SHP77 treated with DMSO at 0.1 percent for 48 hours (cell line): ENCODE measurements around the gene TMEM120B.
"Not testable (repeated sequence)": the region's sequence is repeated elsewhere in the genome, so short reads cannot be mapped to it uniquely, and the experiment has no call there.

Experiments used
- DNase-seq: peaks from one replicate; lab custom pipeline; 2025; lab: John Stamatoyannopoulos, UW

The TMEM120B gene

DNA sequence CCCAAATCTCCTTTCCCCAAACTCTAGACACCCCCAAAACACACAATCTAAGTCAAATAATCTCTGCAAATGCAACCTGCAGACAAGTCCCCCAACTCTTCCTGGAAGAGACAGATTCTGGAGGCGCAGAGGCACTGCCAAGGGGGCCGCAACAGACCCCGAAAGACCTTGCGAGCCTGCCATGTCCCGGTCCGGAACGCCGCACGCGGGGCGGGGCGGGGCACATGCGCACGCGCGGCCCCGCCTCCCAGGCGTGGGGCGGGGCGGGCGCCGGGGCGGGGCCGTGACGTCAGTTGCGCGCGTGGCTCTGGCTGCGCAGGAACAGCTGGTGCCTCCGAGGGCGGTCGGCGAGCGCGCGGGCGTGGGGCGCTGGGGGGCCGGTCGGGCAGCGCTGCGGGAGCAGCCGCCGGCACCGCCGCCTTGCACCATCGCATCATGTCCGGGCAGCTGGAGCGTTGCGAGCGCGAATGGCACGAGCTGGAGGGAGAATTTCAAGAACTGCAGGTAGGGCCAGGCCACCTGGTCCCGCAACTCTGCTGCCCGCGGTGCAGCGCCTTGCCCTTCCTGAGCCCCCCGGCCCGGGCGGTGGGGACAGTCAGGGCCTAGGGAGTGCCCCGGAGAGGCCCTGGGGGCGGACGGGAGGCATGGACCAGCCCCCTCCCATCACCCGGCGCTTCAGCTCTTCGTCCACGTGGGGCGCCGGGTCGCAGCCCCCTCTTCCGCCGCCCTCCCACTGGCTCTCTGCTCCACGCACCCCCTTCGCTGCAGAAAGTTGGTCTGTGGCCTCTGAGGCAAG lies at the start of gene TMEM120B:
Gene TMEM120B, plus strand, starts transcription at position 292 of the 796 bp plus-strand sequence. Its CDS starts 144 bp downstream, at position 436.
- peak; percentile 28 for DNase-seq

DNA sequence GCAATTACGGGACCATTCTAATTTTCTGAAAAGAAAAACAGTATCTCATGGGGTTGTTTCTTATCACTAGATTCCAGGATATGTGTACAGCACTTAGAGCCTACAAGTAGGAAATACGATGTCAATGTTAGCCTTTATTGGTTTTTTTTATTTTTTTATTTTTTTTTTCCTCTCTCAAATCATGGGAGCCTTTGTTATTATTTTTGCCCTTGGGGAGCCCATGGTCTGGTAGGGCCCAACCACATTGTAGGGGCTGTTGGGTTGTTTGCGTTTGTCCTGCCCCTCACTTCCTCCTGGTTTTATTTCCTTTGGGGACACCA lies 49.0 kb upstream of the TMEM120B start:
- DNase-seq, result no peak

DNA sequence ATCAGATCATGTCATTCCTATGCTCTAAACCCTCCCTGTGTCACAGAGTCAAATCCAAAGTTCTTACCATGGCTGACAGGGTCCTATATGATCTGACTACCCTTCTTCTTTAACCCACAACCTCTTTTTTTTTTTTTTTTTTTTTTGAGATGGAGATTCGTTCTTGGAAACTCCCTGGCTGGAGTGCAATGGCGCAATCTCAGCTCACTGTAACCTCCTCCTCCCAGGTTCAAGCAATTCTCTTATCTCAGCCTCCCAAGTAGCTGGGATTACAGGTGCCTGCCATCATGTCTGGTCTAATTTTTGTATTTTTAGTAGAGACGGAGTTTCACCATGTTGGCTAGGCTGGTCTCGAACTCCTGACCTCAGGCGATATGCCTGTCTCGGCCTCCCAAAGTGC lies 45.7 kb upstream of the TMEM120B start:
- not testable (repeated sequence) for DNase-seq

DNA sequence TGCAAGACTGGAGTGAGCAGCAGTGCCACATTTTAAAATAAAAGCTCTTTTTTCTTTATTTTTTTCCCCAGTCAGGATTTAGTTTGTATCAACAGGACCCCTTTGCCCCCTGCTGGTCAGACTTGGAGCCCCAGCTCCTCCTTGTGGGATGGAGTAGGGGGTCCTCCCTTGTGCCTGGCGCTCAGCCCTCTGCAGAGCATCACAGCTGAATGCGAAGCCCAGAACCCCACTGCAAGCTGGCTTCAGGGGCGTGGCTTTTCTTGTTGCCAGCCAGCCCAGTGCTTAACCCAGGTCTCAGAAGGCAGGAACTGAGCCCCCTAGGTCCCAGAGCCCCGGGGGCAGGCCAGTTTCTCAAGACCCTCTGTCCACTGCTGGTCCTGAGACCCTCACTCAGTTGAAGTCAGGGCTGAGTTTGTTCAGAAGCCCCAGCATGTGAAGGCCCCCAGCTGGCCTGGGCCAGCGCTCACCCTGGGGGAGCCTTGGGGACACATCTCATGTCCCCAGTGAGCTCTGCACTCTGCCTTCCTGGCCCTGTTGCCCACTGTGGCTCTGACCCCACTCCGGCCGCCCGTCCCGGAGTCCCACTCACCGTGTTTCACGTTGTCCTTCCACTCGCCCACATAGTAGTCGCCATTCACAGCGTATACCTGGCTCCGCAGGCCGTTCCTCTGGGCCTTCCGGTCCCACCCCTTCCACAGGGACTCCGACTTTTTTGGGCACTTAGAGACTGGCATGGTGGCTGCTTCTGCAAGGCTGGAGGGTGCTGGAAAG lies 43.6 kb upstream of the TMEM120B start:
- no peak for DNase-seq

DNA sequence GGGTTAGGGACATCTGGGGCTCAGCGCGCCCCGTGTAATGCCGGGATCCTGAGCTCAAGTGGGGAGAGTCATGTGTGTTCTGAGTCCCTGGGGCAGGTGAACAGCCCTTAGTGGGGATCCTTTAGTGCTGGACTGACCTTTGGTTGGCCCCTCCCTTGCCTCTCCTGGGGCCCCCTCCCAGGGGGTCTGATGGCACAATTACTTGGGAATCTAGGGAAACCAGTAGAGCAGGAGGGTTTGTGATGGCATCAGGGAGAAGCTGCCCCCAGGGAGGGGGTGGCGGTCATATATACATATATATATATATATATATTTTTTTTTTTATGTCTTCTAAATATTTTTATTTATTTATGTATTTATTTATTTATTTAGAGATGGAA lies 43.0 kb upstream of the TMEM120B start, which contains the start of gene MORN3:
Gene MORN3, minus strand, starts transcription at position 134 of the 380 bp plus-strand sequence. CDS start 171 bp downstream, outside the sequence.
- DNase-seq, result no peak

DNA sequence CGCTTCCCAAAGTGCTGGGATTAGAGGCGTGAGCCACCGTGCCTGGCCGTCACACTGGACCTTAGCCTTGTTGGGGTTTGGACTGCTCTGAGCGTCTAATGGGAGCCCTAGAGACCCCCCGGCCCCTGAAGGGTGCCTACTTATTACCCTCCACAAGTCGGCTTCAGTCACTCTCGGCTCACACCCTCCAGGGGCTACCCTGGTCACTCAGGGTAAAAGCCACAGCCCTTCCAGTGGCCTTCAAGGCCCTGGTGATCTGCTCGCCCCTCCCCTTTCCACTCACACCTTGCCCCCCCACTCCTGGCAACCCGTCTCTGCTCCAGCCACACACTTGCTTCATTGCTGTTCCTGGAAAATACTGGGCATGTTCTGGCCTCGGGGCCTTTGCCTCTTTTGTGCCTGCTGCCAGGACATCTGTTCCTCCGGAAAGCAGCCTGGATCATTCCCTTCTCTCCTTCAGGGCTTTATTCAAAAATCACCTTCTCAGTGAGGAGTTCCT lies 39.5 kb upstream of the TMEM120B start:
- no peak for DNase-seq

DNA sequence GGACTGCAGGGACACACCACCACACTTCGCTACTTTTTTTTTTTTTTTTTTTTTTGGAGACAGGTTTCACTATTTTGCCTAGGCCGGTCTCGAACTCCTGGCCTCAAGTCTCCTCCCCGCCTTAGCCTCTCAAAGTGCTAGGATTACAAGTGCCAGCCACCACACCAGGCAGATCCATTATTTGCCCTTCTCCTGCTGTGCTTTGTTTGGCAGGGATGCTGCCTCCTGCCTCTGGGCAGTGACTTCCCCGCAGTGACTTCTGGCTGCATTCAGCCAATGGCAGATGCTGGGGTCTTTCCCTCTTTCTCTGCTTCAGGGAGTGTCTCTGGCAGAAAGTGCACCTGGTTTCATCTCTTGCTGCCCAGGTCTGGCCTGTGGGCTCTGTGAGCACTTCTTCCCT lies 36.4 kb upstream of the TMEM120B start:
- DNase-seq, result no peak

DNA sequence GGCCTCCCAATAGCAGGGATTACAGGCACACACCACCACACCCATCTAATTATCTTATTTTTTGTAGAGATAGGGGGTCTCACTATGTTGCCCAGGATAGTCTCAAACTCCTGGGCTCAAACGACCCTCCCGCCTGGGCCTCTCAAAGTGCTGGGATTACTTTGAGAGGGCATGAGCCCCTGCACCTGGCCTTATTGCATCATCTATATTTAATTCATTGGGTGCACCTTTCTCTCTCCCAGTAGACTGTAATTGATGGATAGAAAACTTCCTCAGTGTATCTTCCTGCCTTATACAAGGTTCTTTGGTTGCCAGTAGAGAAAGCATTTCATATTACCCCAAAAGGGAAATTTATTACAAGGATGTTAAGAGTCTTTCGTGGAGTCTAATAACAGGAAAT lies 34.2 kb upstream of the TMEM120B start:
- no peak for DNase-seq

DNA sequence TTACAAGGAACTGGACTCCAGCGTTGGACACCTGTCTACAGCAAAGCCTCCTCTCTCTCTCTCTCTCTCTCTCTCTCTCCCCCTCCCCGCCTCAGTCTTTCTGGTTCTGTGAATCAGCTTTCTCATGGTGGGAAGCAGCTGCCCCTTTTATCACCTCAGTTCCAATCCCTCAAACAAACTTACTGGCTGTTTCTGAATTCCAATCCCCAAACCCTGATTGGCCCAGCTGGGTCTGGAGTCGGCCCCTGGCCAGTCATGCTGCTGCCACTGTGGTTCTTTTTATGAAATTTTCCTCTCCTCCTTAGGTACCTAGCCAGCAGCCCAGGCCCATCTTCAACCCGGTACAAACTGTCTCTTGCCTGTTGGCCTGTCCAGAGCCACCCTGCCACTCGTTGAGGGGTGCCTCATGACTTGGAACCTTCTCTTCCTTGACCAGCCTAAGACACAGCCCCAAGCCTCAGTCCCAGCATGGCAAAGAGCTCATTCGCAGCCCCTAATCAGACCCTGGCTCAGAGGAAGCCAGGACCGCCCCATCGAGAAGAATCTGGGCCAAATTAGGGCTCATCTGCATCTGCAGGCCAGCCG lies 33.7 kb upstream of the TMEM120B start:
- DNase-seq, result no peak

DNA sequence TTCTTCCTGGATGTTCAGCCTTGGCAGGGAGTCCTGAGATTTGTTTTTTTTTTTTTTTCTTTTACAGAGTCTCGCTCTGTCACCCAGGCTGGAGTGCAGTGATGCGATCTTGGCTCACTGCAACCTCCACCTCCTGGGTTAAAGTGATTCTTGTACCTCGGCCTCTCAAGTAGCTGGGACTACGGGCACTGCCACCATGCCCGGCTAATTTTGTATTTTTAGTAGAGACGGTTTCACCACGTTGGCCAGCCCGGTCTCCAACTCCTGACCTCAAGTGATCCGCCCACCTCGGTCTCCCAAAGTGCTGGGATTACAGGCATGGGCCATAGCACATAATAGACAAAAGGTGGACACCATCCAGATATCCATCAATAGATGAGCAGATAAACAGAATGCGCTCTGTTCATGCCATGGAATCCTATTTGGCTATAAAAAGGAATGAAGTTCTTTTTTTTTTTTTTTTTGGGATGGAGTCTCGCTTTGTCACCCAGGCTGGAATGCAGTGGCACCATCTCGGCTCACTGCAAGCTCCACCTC lies 32.8 kb upstream of the TMEM120B start:
- not testable (repeated sequence) for DNase-seq

DNA sequence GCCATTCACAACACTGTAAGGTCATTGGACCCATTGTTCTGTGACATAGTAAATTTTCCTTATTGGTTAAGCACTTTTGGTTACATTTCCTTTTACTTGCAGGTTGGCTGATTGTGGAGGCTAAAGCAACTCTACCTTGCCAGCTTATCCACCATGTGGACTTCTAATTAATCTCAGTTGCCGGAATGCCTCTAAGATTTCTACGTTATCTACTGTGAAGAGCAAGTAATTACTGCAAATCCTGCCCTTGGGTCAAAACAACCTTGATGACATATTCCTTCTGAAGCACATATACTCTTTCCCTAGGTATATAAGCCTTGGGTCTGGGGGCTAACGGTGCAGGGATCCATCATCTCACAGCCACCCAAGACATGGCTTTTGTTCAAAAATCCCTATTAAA lies 23.6 kb upstream of the TMEM120B start:
- DNase-seq, result no peak

DNA sequence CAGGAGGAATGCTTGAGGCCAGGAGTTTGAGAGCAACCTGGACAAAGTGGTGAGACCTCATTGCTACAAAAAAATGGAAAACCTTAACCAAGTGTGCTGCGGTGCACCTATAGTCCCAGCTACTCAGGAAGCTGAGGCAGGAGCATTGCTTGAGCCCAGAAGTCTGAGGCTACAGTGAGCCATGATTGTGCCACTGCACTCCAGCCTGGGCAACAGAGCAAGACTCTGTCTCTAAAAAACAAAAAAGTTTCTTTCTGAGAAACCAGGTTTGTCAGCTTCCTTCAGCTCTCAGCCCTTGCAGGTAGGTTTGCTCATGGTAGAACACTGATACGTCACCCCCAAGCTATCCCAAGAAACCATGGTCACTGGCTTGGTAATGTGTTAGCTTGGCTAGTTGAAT lies 23.1 kb upstream of the TMEM120B start:
- DNase-seq, result no peak

DNA sequence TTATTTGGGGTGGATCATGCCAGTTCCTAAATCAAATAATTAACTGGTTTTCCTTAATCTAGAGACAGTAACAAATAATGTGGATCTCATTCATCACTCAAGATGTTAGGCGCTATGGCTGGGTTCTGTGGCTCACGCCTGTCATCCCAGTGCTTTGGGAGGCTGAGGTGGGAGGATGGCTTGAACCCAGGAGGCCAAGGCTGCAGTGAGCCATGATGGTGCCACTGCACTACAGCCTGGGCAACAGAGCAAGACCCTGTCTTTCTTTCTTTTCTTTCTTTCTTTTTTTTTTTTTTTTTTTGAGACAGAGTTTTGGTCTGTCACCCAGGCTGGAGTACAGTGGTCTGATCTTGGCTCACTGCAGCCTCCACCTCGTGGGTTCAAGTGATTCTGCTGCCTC lies 19.8 kb upstream of the TMEM120B start:
- not testable (repeated sequence) for DNase-seq

DNA sequence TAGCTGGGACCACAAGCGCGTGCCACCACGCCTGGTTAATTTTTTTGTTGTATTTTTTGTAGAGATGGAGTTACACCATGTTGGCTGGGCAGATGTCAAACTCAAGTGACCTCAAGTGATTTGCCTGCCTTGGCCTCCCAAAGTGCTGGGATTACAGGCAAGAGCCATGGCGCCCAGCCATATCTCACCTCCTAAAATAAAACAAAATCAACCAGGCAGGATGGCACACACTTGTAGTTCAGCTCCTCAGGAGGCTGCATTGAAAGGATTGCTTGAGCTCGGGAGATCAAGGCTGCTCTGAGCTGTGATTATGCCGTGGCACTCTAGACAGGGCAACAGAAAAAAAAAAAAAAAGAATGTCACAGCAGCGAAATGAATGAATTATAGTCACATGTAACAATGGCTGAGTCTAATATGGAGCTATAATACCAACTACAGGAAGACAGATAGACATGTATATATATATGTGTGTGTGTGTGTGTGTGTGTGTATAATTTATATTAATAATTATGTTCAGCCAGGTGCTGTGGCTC lies 19.3 kb upstream of the TMEM120B start:
- no peak for DNase-seq

DNA sequence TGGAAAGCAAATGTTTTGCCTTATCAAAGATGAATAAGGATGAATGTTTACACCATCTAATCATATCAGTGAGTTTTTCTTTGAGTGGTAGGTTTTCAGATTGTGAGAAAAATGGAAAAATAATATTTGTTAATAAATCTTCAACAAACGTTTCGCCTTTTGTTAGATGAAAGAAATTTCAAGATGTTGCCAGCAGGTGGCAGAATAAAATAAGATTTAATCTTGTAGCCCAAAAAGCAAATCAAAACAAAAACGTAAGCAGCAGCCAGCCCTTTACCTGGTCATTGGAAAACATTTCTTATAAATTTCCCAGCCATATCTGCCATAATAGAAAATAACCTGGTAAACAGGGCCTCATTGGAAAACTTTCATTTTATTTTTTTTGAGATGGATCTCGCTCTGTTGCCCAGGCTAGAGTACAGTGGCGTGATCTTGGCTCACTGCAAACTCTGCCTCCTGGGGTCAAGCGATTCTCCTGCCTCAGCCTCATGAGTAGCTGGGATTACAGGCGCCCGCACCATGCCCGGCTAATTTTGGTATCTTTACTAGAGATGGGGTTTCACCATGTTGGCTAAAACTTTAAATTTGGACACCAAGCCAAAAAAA lies 15.4 kb upstream of the TMEM120B start:
- peak; percentile 29 for DNase-seq

DNA sequence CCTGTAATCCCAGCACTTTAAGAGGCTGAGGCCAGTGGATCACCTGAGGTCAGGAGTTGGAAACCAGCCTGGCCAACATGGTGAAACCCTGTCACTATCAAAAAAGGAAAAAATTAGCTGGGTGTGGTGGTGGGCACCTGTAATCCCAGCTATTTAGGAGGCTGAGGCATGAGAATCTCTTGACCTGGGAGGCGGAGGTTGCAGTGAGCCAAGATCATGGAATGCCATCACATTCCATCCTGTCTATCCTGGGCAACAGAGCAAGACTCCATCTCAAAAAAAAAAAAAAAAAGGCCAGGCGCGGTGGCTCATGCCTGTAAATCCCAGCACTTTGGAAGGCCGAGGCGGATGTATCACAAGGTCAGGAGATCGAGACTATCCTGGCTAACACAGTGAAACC lies 14.7 kb upstream of the TMEM120B start:
- DNase-seq, result not testable (repeated sequence)

DNA sequence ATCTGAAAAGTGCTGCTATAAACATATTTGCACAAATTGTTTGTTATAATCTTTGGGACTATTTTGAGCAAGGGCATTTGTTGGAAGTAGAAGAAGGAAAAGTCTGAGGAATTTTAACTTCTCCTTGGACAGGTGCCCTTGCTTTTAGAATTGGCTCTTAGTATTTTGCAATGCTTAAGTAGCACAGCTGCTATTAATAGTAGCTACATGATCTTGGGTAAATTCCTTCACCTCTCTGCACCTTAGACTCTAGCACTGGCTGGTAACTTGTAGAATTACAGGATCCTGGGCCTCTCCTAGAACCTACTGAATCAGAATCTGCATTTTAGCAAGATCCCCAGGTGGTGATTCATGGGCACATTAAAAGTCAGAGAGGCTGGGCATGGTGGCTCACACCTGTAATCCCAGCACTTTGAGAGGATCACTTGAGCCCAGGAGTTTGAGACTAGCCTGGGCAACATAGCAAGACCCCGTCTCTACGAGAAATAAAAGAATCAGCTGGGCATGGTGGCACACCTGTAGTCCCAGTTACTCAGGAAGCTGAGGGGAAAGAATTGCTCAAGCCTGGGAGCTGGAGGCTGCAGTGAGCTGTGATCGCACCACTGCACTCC lies 10.8 kb upstream of the TMEM120B start:
- no peak for DNase-seq

DNA sequence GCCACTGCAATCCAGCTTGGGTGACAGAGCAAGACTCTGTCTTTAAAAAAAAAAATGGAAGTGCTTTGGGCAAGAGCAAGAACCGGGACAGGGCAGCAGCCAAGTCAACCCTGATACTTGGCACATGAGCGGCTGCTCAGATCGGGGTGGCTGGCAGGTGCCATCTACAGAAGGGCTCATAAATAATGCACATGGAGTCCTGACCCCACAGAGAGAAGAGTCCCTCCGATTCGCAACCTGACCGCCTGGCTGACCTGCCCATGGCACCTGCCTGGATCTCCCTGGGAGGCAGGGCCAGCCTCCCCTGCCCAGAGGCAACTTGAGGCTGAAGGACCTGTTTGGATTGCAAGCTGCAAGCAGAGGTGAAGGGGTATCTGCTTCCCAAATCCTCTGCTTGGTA lies 9.6 kb upstream of the TMEM120B start:
- DNase-seq, result no peak

DNA sequence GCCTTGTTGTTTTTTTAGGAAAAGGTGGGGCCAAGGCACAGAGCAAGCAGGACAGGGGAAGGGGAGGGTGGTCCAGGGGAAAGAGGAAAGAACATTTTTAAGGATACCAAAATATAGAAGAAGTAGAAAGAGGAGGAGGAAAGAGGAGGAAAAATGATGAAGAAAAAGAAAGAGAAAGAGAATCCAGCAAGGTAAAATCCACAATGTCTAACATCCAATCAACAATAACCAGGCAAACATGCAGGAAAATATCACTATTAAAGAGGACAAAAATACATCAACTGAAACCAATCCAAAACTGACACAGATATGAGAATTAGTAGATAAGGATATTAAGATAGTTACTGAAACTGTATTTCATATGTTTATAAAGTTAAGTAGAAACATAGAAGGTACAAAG lies 7.0 kb upstream of the TMEM120B start:
- DNase-seq, result no peak

DNA sequence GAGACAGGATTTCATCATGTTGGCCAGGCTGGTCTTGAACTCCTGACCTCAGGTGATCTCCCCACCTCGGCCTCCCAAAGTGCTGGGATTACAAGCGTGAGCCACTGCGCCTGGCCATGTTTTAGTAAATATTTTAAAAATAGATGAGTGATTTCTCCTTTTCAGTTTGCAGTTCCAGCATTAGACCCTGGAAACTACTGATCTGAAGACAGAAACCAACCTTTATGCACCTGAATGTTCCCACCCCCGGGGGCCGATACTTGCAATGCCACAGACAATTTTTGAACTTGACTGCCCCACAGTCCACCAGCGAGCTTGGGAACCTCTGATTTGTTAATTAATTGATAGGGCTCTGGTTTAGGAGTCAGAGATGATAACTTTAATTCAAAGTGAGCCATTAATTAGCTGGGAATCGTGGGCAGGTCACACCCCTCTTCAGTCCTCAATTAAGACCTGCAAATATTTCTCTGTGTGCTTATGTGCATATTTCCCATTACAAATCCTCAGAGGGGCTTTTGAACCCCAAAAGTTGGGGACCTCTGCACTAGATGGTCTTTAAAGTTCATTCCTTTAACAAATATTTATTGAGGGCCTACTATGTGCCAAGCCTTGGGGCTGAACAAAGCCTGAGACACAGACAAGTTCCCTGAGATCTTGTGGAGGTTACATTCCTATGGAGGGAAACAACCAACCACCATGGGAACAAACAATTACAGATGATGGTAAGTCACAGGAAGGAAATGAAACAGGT lies 4.1 kb upstream of the TMEM120B start:
- DNase-seq, result no peak

DNA sequence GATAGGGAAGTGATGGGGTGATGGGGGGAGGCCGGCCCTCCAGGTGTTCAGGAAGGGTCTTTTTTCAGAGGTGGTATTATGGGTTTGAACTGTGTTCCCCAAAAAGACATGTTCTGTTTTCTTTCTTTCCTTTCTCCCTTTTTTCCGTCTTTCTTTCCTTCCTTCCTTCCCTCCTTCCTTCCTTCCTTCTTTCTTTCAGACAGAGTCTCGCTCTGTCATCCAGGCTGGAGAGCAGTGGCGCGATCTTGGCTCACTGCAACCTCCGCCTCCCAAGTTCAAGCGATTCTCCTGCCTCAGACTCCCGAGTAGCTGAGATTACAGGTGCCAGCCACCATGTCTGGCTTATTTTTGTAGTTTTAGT lies 3.5 kb upstream of the TMEM120B start:
- not testable (repeated sequence) for DNase-seq
